Measurements from ENCODE around the gene GLT6D1. TPM values are rescaled to one million over a fixed set of nuclear protein-coding genes. Genes with fewer than 3 reads are reported as not detected.

The GLT6D1 gene
- total and polyA plus RNA-seq, 2 of the 8 experiments (the other 6 are each of a cell fraction or from before 2014, with no cell fraction given) = 1.3 to 2.1 TPM

- no peak for TF ChIP-seq TBP (IDR thresholded peaks at IDR 0.05; ENCODE audit: low read depth, low read length)
Observed at GRCh38 chr9:135659252-135659651, 19.9 kb upstream of the GLT6D1 start (continued).

Measured in H1 (cell line).